BLaER1 (cell line): Measurements from ENCODE around the gene USH2A.

Experiments
- H3K27ac ChIP-seq: shearing (Covaris generic); formaldehyde crosslinking; 2 replicates; pipeline ENCODE4 v1.8.1; 2022
- H3K27me3 ChIP-seq: shearing (Covaris generic); formaldehyde crosslinking; 2 replicates; pipeline ENCODE4 v1.8.1; 2022
- H3K36me3 ChIP-seq: shearing (Covaris generic); formaldehyde crosslinking; 2 replicates; pipeline ENCODE4 v1.8.1; 2022
- H3K4me1 ChIP-seq: shearing (Covaris generic); formaldehyde crosslinking; 2 replicates; pipeline ENCODE4 v1.8.1; 2022
- H3K4me2 ChIP-seq: shearing (Covaris generic); formaldehyde crosslinking; 2 replicates; pipeline ENCODE4 v1.8.1; 2022
- H3K4me3 ChIP-seq: shearing (Covaris generic); formaldehyde crosslinking; 2 replicates; pipeline ENCODE4 v1.8.1; 2022
- H3K9ac ChIP-seq: shearing (Covaris generic); formaldehyde crosslinking; 2 replicates; pipeline ENCODE4 v1.8.1; 2022
- H3K9me3 ChIP-seq: shearing (Covaris generic); formaldehyde crosslinking; 2 replicates; pipeline ENCODE4 v1.8.1; 2022
- H4K20me1 ChIP-seq: shearing (Covaris generic); formaldehyde crosslinking; 2 replicates; pipeline ENCODE4 v1.8.1; 2022
- Cebpa-rat ChIP-seq: shearing (Covaris generic); IDR thresholded peaks from 2 replicates; pipeline ENCODE4 v1.8.1; 2022

Gene USH2A

DNA sequence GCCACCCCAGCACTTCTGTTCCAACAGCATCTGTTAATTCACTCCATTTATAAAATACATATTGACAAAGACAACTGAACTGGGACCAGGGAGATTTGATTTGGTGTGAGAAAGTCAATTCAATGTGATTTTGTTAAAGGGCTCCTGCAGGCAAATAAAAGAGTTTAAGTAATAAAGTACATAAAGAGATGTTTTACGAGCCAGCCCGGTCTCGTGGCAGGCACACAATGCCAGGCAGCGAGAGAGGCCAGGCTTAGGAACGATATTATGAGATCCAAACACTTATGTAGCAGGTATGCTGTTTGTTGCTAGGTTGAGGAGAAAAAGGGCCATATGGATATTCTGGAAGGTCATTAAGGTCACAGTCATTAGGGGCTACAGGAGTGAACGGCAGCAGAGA, 629.1 kb downstream of the USH2A start:
- Histone ChIP-seq H3K36me3 (no peaks in the 10 kb centered on the region), H3K4me2 (no peak overlapping the region), H3K4me3 (no peak overlapping the region), H4K20me1 (no peaks in the 10 kb centered on the region), H3K27me3 (no peaks in the 10 kb centered on the region), H3K9ac (no peak overlapping the region), H3K9me3 (no peaks in the 10 kb centered on the region), H3K4me1 (no peaks in the 10 kb centered on the region), H3K27ac (no peak overlapping the region)
- TF ChIP-seq Cebpa-rat = no peak

GRCh38 chr1:215793180-215793579, 630.1 kb downstream of the USH2A start:
- no peak overlapping the region for H3K27ac ChIP-seq
- H3K27me3 ChIP-seq = no peaks in the 10 kb centered on the region
- H3K4me3 ChIP-seq = no peak overlapping the region
- H3K4me1 ChIP-seq = no peaks in the 10 kb centered on the region
- no peak for TF ChIP-seq Cebpa-rat
- H3K36me3 ChIP-seq = no peaks in the 10 kb centered on the region
- no peaks in the 10 kb centered on the region for H4K20me1 ChIP-seq
- no peaks in the 10 kb centered on the region for H3K9me3 ChIP-seq
- H3K9ac ChIP-seq = no peak overlapping the region
- no peak overlapping the region for H3K4me2 ChIP-seq

DNA sequence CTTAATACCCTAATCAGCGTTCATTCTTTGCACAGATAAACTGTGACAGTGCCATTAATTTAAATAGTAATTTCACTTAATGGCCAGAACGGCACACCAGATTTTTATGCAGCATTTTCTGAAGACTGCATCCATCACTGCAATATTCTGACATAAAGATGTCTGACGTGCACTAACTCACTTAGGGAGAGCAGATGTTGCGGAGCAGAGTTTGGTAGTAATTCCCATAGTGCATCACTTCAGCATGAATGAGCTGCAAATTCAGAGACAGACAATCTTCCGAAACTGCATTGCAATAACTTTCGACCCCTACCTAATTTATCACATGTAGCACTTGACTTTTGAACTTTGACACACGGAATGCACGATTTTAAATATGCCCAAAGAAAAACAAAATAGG, 630.8 kb downstream of the USH2A start:
- H3K9me3 ChIP-seq = no peaks in the 10 kb centered on the region
- no peak overlapping the region for H3K27ac ChIP-seq
- no peak overlapping the region for H3K9ac ChIP-seq
- H3K4me2 ChIP-seq = no peak overlapping the region
- H3K4me3 ChIP-seq = no peak overlapping the region
- no peaks in the 10 kb centered on the region for H3K27me3 ChIP-seq
- H3K4me1 ChIP-seq = no peaks in the 10 kb centered on the region
- TF ChIP-seq Cebpa-rat = no peak
- H3K36me3 ChIP-seq = no peaks in the 10 kb centered on the region
- H4K20me1 ChIP-seq = no peaks in the 10 kb centered on the region

- H3K4me3 ChIP-seq = no peak overlapping the region
- H3K4me2 ChIP-seq = no peak overlapping the region
- no peak overlapping the region for H3K9ac ChIP-seq
- no peaks in the 10 kb centered on the region for H3K36me3 ChIP-seq
- no peaks in the 10 kb centered on the region for H3K27me3 ChIP-seq
- no peak overlapping the region for H3K27ac ChIP-seq
- TF ChIP-seq Cebpa-rat = no peak
- H3K9me3 ChIP-seq = no peaks in the 10 kb centered on the region
- no peaks in the 10 kb centered on the region for H3K4me1 ChIP-seq
- H4K20me1 ChIP-seq = no peaks in the 10 kb centered on the region
Observed at GRCh38 chr1:215789981-215790380, 633.3 kb downstream of the USH2A start.

GRCh38 chr1:215786997-215787396, 636.3 kb downstream of the USH2A start:
- H3K36me3 ChIP-seq = no peaks in the 10 kb centered on the region
- no peak overlapping the region for H3K4me3 ChIP-seq
- H3K27me3 ChIP-seq = no peaks in the 10 kb centered on the region
- TF ChIP-seq Cebpa-rat = no peak
- no peaks in the 10 kb centered on the region for H4K20me1 ChIP-seq
- H3K27ac ChIP-seq = no peak overlapping the region
- no peak overlapping the region for H3K4me2 ChIP-seq
- H3K9ac ChIP-seq = no peak overlapping the region
- no peaks in the 10 kb centered on the region for H3K9me3 ChIP-seq
- H3K4me1 ChIP-seq = no peaks in the 10 kb centered on the region

GRCh38 chr1:215780641-215781040, 642.6 kb downstream of the USH2A start:
- H3K4me1 ChIP-seq = no peaks in the 10 kb centered on the region
- H3K36me3 ChIP-seq = no peaks in the 10 kb centered on the region
- no peak overlapping the region for H3K4me3 ChIP-seq
- H3K27ac ChIP-seq = no peak overlapping the region
- no peak overlapping the region for H3K9ac ChIP-seq
- no peaks in the 10 kb centered on the region for H4K20me1 ChIP-seq
- no peak for TF ChIP-seq Cebpa-rat
- H3K4me2 ChIP-seq = no peak overlapping the region
- H3K27me3 ChIP-seq = no peaks in the 10 kb centered on the region
- no peaks in the 10 kb centered on the region for H3K9me3 ChIP-seq

DNA sequence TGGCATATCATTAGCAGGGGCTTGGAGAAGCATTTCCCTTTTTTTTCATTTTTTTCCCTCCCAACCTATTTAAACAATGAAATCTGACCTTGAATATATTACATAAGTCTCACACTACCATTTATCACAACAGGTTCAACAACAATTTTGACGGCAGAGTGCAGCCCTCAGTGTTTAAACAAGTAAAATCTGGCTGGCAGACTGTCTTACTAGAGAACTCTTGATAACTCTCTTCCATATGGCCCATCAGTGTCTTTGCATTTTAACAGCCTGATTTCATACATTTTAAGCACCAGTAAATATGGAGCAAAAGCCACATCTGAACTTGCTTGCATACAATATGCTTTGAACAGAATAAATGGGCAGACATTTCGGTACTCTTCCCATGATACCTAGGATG, 643.1 kb downstream of the USH2A start:
- Histone ChIP-seq H3K4me2 (no peak overlapping the region), H3K36me3 (no peaks in the 10 kb centered on the region), H3K27ac (no peak overlapping the region), H3K9me3 (no peaks in the 10 kb centered on the region), H4K20me1 (no peaks in the 10 kb centered on the region), H3K9ac (no peak overlapping the region), H3K27me3 (no peaks in the 10 kb centered on the region), H3K4me3 (no peak overlapping the region), H3K4me1 (no peaks in the 10 kb centered on the region)
- no peak for TF ChIP-seq Cebpa-rat

- no peaks in the 10 kb centered on the region for H4K20me1 ChIP-seq
- H3K27me3 ChIP-seq = no peaks in the 10 kb centered on the region
- no peaks in the 10 kb centered on the region for H3K4me1 ChIP-seq
- H3K36me3 ChIP-seq = no peaks in the 10 kb centered on the region
- H3K4me2 ChIP-seq = no peak overlapping the region
- H3K9ac ChIP-seq = no peak overlapping the region
- H3K9me3 ChIP-seq = no peaks in the 10 kb centered on the region
- no peak for TF ChIP-seq Cebpa-rat
- H3K4me3 ChIP-seq = no peak overlapping the region
- no peak overlapping the region for H3K27ac ChIP-seq
Observed at GRCh38 chr1:215779729-215780128, 643.5 kb downstream of the USH2A start.

DNA sequence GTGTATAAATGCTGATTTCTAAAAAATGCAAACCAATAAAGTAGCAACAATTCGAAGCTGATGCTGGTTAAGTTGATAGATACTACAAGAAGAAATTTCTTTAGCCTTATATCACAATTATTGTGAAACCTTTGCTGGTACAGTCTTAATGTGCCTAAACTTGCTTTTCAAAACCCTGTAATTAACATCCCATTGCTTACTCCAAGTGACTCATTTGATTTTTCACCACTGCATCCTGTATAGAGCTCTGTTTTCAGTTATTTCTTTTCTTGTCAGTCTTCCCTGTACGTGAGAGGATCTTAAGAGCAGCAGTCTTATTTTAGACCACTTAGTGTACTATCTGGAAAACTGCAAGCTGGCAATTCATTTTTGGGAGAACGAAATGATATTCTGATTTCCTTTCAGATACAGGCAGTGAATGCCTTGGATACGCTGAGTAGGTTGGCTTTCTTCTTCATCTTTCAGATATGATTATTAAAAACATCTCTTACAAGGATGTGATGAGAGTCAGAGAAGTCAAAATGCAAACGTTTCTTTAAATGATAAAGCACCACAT, 645.8 kb downstream of the USH2A start:
- H3K9ac ChIP-seq = no peak overlapping the region
- no peak overlapping the region for H3K4me2 ChIP-seq
- H3K4me1 ChIP-seq = no peaks in the 10 kb centered on the region
- no peak overlapping the region for H3K27ac ChIP-seq
- H3K9me3 ChIP-seq = no peaks in the 10 kb centered on the region
- no peaks in the 10 kb centered on the region for H3K36me3 ChIP-seq
- no peak overlapping the region for H3K4me3 ChIP-seq
- TF ChIP-seq Cebpa-rat = no peak
- no peaks in the 10 kb centered on the region for H3K27me3 ChIP-seq
- H4K20me1 ChIP-seq = no peaks in the 10 kb centered on the region

GRCh38 chr1:215776336-215776735, 646.9 kb downstream of the USH2A start:
- no peaks in the 10 kb centered on the region for H3K9me3 ChIP-seq
- H3K9ac ChIP-seq = no peak overlapping the region
- no peak overlapping the region for H3K27ac ChIP-seq
- H3K36me3 ChIP-seq = no peaks in the 10 kb centered on the region
- H3K27me3 ChIP-seq = no peaks in the 10 kb centered on the region
- H3K4me3 ChIP-seq = no peak overlapping the region
- no peak for TF ChIP-seq Cebpa-rat
- H3K4me2 ChIP-seq = no peak overlapping the region
- no peaks in the 10 kb centered on the region for H3K4me1 ChIP-seq
- H4K20me1 ChIP-seq = no peaks in the 10 kb centered on the region

DNA sequence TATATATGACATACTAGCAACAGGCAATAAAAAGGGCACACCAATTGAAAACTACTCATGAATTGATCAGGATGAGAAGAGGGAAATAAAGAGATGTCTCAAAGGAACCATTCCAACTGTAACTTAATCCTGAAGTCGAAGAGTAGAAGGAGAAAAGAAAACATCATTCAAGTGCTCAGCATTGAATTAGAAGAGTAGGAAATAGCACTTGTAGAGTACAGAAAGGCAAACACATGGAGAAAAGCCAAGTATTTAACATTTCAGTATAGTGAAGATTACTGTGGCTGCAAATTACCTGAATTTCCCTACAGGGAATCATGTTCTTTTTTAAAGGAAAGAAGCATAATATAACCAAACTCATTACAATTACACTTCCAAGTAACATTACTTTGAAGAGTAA, 651.1 kb downstream of the USH2A start:
- H3K27ac ChIP-seq = no peak overlapping the region
- no peak overlapping the region for H3K9ac ChIP-seq
- H3K4me3 ChIP-seq = no peak overlapping the region
- H3K36me3 ChIP-seq = no peaks in the 10 kb centered on the region
- no peak overlapping the region for H3K4me2 ChIP-seq
- H4K20me1 ChIP-seq = no peaks in the 10 kb centered on the region
- no peak for TF ChIP-seq Cebpa-rat
- no peaks in the 10 kb centered on the region for H3K27me3 ChIP-seq
- no peaks in the 10 kb centered on the region for H3K4me1 ChIP-seq
- H3K9me3 ChIP-seq = no peaks in the 10 kb centered on the region
